Right lobe of liver (tissue), 6 donors: ENCODE measurements around the gene ZRANB3. TPM values are rescaled to one million over a fixed set of nuclear protein-coding genes. Genes with fewer than 3 reads are reported as not detected.
"Not testable (repeated sequence)": the region's sequence is repeated elsewhere in the genome, so short reads cannot be mapped to it uniquely, and the experiment has no call there.

Experiments used
- ATAC-seq, 4 donors: fragments of 200-7000 bp; cut with Tn5 transposase; one replicate each; pipeline ENCODE4 v1.9.1; 2020; ENCODE audit warnings: mild to moderate bottlenecking in 4 of 4, moderate library complexity in 4 of 4
- DNase-seq, 3 donors: peaks; one replicate each; pipeline ENCODE4 v3.0.0-alpha.2; 2020
- H3K27ac ChIP-seq, 3 donors: fragments of 200-600 bp; one replicate each; pipeline ENCODE4 v1.8.0; 2022
- H3K27me3 ChIP-seq, 2 donors: fragments of 200-600 bp; one replicate each; pipeline ENCODE4 v1.8.0; 2022
- H3K36me3 ChIP-seq, 4 donors: fragments of 200-600 bp; sonication (generic) in 1 of 4; one replicate each; pipeline versions ENCODE4 v1.5.1 to v1.8.0; 2017 to 2022; ENCODE audit warnings: control low read depth in 1 of 4
- H3K4me1 ChIP-seq, 4 donors: fragments of 200-600 bp; sonication (generic) in 1 of 4; one replicate each; pipeline versions ENCODE4 v1.5.1 to v1.8.0; 2017 to 2022; ENCODE audit warnings: control low read depth in 1 of 4
- H3K4me3 ChIP-seq, 3 donors: fragments of 200-600 bp; one replicate each; pipeline ENCODE4 v1.8.0; 2022
- H3K9me3 ChIP-seq, 4 donors: fragments of 200-600 bp; sonication (generic) in 1 of 4; one replicate each; pipeline versions ENCODE4 v1.5.1 to v1.8.0; 2017 to 2022; ENCODE audit warnings: control low read depth in 1 of 4
- POLR2A ChIP-seq: fragments of 450-650 bp; IDR thresholded peaks from one replicate; pipeline ENCODE4 v1.6.1; 2017; ENCODE audit warnings: antibody characterized with exemption, mild to moderate bottlenecking
- WGBS: methylation state at CpG from one replicate; pipeline ENCODE4 v1.1.6; 2018; ENCODE audit warnings: low coverage, low lambda C conversion rate; ENCODE audit not compliant: insufficient coverage; ENCODE audit errors: missing lambda C conversion rate; 5-methylcytosine and 5-hydroxymethylcytosine counted together
- intact Hi-C, 2 donors: fragments of 100-400 bp; cut with DNase I; formaldehyde crosslinking; loops; one replicate each; pipeline versions ENCODE4 v1.11.2 to v1.14.1; 2022
- total RNA-seq, 6 experiments: library from RNA; depleted of rRNA in 2 of 6; stranded (reverse); fragments of >200 nt in 2 of 6; fragmentation: NEBNext Ultra II Directional in 3 of 6; extraction: Animal tissue kit (Norgen Biotek cat#: 25700) in 3 of 6; gene quantifications; one replicate each; pipeline versions ENCODE4 v1.1.0 to v1.2.4, GENCODE V29; 2016 to 2023
- TF ChIP-seq, protein P1 (sequence below), 4 donors: fragments of 200-600 bp in 3 of 4; fragments of 450-650 bp in 1 of 4; IDR thresholded peaks; one replicate each; pipeline versions ENCODE4 v1.5.1 to v1.8.0; 2016 to 2022; ENCODE audit warnings: antibody characterized with exemption in 4 of 4, mild to moderate bottlenecking in 2 of 4
- donor health status: DM: no; HTN: yes; CAD: no.
- donor health status: DM: no; HTN: no; CAD: no.
- donor health status: DM: no; HTN: no; CAD: no.
- donor health status: DM: no; HTN: yes; CAD: no.
- donor health status: DM: no; HTN: yes; CAD: no.

The ZRANB3 gene
- total RNA-seq, 6 experiments from 2014 or later: 3.3 to 5.6 (median 4.0) TPM

DNA sequence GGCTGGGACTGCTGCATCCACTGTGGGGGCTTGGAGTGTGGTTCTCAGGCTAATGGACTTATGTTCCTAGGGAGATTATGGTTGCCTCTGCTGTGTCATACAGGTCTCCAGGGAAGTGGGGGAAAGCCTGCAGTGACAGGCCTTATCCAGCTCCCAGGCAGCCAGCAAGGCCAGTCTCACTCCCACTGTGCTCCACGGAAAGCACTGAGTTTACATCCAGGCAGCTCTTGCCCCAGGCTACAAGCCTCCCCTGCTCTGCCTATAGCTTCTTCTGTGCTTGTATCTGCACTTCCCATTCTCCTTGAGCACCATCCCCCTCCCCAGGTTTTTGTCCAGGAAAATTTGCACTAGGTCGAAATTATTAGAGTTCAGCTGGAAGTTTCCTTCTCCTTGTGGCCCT is 231.9 kb downstream of the ZRANB3 start:
- Histone ChIP-seq H3K27ac (no peak overlapping the region), H3K4me1 (no peaks in the 10 kb centered on the region), H3K27me3 (no peaks in the 10 kb centered on the region), H3K4me3 (no peak overlapping the region), H3K36me3 (no peaks in the 10 kb centered on the region), H3K9me3 (no peaks in the 10 kb centered on the region)
- intact Hi-C loops: no loop called here
- no peak for DNase-seq
- 71% methylated on average over 1 of the region's 2 CpGs for WGBS
- no peak for ATAC-seq
- TF ChIP-seq, protein P1, sequence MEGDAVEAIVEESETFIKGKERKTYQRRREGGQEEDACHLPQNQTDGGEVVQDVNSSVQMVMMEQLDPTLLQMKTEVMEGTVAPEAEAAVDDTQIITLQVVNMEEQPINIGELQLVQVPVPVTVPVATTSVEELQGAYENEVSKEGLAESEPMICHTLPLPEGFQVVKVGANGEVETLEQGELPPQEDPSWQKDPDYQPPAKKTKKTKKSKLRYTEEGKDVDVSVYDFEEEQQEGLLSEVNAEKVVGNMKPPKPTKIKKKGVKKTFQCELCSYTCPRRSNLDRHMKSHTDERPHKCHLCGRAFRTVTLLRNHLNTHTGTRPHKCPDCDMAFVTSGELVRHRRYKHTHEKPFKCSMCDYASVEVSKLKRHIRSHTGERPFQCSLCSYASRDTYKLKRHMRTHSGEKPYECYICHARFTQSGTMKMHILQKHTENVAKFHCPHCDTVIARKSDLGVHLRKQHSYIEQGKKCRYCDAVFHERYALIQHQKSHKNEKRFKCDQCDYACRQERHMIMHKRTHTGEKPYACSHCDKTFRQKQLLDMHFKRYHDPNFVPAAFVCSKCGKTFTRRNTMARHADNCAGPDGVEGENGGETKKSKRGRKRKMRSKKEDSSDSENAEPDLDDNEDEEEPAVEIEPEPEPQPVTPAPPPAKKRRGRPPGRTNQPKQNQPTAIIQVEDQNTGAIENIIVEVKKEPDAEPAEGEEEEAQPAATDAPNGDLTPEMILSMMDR (IDR thresholded peaks at IDR 0.05): no peak
- no peak for TF ChIP-seq POLR2A

DNA sequence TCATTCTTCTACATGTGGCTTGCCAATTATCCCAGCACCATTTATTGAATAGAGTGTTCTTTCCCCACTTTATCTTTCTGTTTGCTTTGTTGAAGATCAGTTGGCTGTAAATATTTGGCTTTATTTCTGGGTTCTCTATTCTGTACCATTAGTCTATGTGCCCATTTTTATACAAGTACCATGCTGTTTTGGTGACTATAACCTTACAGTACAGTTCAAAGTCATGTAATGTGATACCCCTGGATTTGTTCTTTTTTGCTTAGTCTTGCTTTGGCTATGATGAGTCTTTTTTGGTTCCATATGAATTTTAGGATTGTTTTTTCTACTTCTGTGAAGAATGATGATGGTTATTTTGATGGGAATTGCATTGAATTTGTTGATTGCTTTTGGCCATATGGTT is 243.9 kb downstream of the ZRANB3 start:
- H3K27me3 ChIP-seq, H3K27ac ChIP-seq, DNase-seq, ATAC-seq, H3K36me3 ChIP-seq, H3K4me1 ChIP-seq, H3K9me3 ChIP-seq, intact Hi-C loops, H3K4me3 ChIP-seq: not testable (repeated sequence)

DNA sequence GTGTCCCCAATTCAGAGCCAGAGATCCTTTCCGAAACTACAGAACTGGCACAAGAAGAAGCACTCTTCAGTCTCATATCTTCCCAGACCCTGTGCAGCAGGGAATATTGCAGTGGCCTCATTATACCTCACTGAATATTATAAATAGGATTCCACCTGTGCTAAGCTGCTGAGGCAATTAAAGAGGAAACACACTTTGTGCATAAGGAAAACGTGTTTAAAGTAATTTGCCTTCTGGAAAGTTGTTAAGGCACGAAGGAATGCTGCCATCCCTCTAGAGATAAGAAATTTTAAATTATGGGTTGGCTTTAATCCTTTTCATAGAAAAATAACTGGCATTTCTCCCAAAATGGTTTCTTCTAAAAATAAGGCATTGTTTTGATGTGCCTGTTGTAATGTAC is 245.6 kb downstream of the ZRANB3 start:
- H3K4me3 ChIP-seq: no peak overlapping the region
- intact Hi-C loops: no loop called here
- WGBS: 82% methylated on average over 3 of the region's 3 CpGs
- H3K27ac ChIP-seq: no peak overlapping the region
- H3K9me3 ChIP-seq: no peaks in the 10 kb centered on the region
- no peaks in the 10 kb centered on the region for H3K27me3 ChIP-seq
- DNase-seq (no peak), ATAC-seq (no peak)
- TF ChIP-seq POLR2A: no peak
- TF ChIP-seq, protein P1 (IDR thresholded peaks at IDR 0.05): no peak
- H3K4me1 ChIP-seq: no peaks in the 10 kb centered on the region
- no peaks in the 10 kb centered on the region for H3K36me3 ChIP-seq

DNA sequence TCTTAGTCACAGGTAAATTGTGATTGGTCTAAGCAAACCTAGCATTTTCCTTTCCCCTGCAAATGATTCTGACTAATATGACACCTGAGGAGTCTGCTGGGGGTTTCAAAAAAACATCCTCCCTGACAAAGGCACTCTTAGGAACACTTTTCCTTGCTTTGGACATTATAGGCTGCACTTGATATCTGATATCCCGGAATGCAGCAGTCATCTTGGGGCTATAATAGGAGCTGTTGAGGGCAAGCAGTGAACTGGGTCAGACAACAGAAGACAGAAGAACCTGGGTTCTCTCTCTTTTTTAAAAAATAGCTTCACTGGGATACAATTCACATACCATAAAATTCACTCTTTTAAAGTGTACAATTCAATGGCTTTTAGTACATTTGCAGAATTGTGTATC is 249.6 kb downstream of the ZRANB3 start:
- ATAC-seq (no peak), DNase-seq (no peak)
- no peaks in the 10 kb centered on the region for H3K36me3 ChIP-seq
- WGBS: 100% methylated on average over 1 of the region's 1 CpG
- intact Hi-C loops: no loop called here
- H3K4me3 ChIP-seq: no peak overlapping the region
- H3K27ac ChIP-seq: no peak overlapping the region
- peaks cover 0 to 6% (median 0%) of the 10 kb centered on the region in 4 donors for H3K4me1 ChIP-seq
- no peaks in the 10 kb centered on the region for H3K27me3 ChIP-seq
- TF ChIP-seq POLR2A: no peak
- TF ChIP-seq, protein P1 (IDR thresholded peaks at IDR 0.05): no peak
- H3K9me3 ChIP-seq: no peaks in the 10 kb centered on the region

DNA sequence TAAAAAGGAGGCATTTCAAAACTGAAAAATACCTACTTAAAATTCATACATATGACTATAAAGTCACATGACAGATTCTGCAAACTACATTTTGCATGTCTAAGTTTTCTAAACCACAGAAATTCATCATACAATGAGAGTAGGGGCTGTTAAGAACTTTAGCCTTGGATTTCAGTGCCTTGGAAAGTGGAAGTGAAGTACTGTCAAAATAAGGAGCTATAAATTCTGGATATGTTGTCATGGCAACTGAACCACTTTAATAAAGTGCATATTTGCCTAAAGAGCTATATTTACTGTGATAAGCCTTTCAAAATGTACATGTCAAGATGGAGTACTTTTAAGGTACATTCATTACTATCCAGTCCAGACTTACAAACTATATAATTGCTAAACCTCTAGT is 251.8 kb downstream of the ZRANB3 start:
- ATAC-seq: no peak
- Histone ChIP-seq H3K9me3 (no peaks in the 10 kb centered on the region), H3K36me3 (no peaks in the 10 kb centered on the region), H3K4me1 (peaks cover 0 to 11% (median 0%) of the 10 kb centered on the region in 4 donors), H3K27ac (no peak overlapping the region), H3K4me3 (no peak overlapping the region), H3K27me3 (no peaks in the 10 kb centered on the region)
- TF ChIP-seq, protein P1 (IDR thresholded peaks at IDR 0.05): no peak
- no peak for TF ChIP-seq POLR2A
- DNase-seq: no peak
- intact Hi-C loops: no loop called here
